ENCODE results near the gene TSPAN1. TPM values are rescaled to one million over a fixed set of nuclear protein-coding genes. Genes with fewer than 3 reads are reported as not detected.

Gene TSPAN1
- total and polyA plus RNA-seq, 10 of the 15 experiments (the other 5 are each of a cell fraction or from before 2014, with no cell fraction given): 0.08 to 0.29 (median 0.23) TPM; not detected in 5

GRCh38 chr1:46153228-46153627 is 21.7 kb upstream of the TSPAN1 start:
- ChIA-PET RAD21 (ENCODE audit: unreplicated experiment) (no interaction called here), POLR2A (no interaction called here), CTCF (no interaction called here), SMC1A (ENCODE audit: uncharacterized antibody, unreplicated experiment) (interaction anchor here (1.7 kb wide), 1 partner anchor 18 kb away, joined by 5 read pairs; no protein-coding TSS in a partner anchor)
- DNase-seq (ENCODE audit: low read depth, low spot score): no peak
- in situ Hi-C loops (cut with MboI): no loop called here
- H4K20me1 ChIP-seq (ENCODE audit: control insufficient read depth, insufficient read depth): no peaks in the 10 kb centered on the region
- H3K9me3 ChIP-seq (replicated peaks; ENCODE audit: control insufficient read depth, insufficient read depth, low read length): no peaks in the 10 kb centered on the region; the same call in 2 of the 3 replicates
- H3K27me3 ChIP-seq (replicated peaks in 1 of 2; ENCODE audit: control insufficient read depth in 2 of 2, insufficient read depth in 2 of 2, low read length in 1 of 2): no peaks in the 10 kb centered on the region
- H3K9ac ChIP-seq (ENCODE audit: control insufficient read depth, insufficient read depth, low read length): no peak overlapping the region
- no peaks in the 10 kb centered on the region for H3K4me1 ChIP-seq (ENCODE audit: control insufficient read depth, insufficient read depth, low read length)
- H3K4me2 ChIP-seq (ENCODE audit: control insufficient read depth, insufficient read depth): no peak overlapping the region
- no peak for TF ChIP-seq KLF5 (IDR thresholded peaks at IDR 0.05; ENCODE audit: partially characterized antibody)
- TF ChIP-seq MTA2 (IDR thresholded peaks at IDR 0.05; ENCODE audit: low read depth): no peak
- no peak for TF ChIP-seq E2F4 (IDR thresholded peaks at IDR 0.05; ENCODE audit: low read depth, low read length)
- no peak for TF ChIP-seq SKIL (IDR thresholded peaks at IDR 0.05; ENCODE audit: low read depth, poor library complexity, severe bottlenecking)
- TF ChIP-seq, protein P1, sequence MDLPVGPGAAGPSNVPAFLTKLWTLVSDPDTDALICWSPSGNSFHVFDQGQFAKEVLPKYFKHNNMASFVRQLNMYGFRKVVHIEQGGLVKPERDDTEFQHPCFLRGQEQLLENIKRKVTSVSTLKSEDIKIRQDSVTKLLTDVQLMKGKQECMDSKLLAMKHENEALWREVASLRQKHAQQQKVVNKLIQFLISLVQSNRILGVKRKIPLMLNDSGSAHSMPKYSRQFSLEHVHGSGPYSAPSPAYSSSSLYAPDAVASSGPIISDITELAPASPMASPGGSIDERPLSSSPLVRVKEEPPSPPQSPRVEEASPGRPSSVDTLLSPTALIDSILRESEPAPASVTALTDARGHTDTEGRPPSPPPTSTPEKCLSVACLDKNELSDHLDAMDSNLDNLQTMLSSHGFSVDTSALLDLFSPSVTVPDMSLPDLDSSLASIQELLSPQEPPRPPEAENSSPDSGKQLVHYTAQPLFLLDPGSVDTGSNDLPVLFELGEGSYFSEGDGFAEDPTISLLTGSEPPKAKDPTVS (IDR thresholded peaks at IDR 0.05; ENCODE audit: low read depth, low read length): no peak
- TF ChIP-seq CHD1 (IDR thresholded peaks at IDR 0.05; ENCODE audit: low read depth, low read length): no peak
- no peak for TF ChIP-seq SPI1 (IDR thresholded peaks at IDR 0.05; ENCODE audit: borderline replicate concordance, insufficient read depth, low read depth, low read length)
- TF ChIP-seq MTA3 (IDR thresholded peaks at IDR 0.05; ENCODE audit: borderline replicate concordance, low read length): no peak
- no peak for TF ChIP-seq MEF2A (IDR thresholded peaks at IDR 0.05; ENCODE audit: insufficient read depth, low read depth, low read length)
- no peak for TF ChIP-seq RAD51 (IDR thresholded peaks at IDR 0.05)
- no peak for TF ChIP-seq TCF12 (IDR thresholded peaks at IDR 0.05; ENCODE audit: low read depth, low read length)
- no peak for TF ChIP-seq KAT2A (conservative IDR thresholded peaks at IDR 0.05; ENCODE audit: control insufficient read depth, low read depth, low read length)
- TF ChIP-seq PAX8 (IDR thresholded peaks at IDR 0.05): no peak
- no peak for TF ChIP-seq CBX5 (IDR thresholded peaks at IDR 0.05; ENCODE audit: low read depth)
- no peak overlapping the region for H3K27ac ChIP-seq (ENCODE audit: control insufficient read depth, insufficient read depth)
- FAIRE-seq: no peak
- ATAC-seq: no peak
- no peaks in the 10 kb centered on the region for H3K36me3 ChIP-seq (ENCODE audit: control insufficient read depth in 2 of 2, insufficient read depth in 2 of 2, low read length in 1 of 2)
- intact Hi-C loops (cut with micrococcal nuclease; ENCODE audit: unreplicated experiment): no loop called here
- no TSS peak for BruUV-seq (replicated peaks)
- no peaks in the 10 kb centered on the region for H3K79me2 ChIP-seq (ENCODE audit: control insufficient read depth, insufficient read depth, low read length)
- no peak overlapping the region for H3K4me3 ChIP-seq
- 100% methylated on average over 1 of the region's 1 CpG for WGBS (ENCODE audit: insufficient coverage, insufficient replicate concordance, low lambda C conversion rate, missing lambda C conversion rate)
- H2AFZ ChIP-seq (ENCODE audit: control insufficient read depth, low read depth, low read length): no peak overlapping the region
